OCI-LY1 (cell line): Measurements from ENCODE around the gene RPEL1.

ENCODE experiments used
- CTCF ChIP-seq: fragments of 200-600 bp; sonication (generic), shearing (Covaris generic); IDR thresholded peaks from 2 replicates; pipeline ENCODE4 v1.5.1; 2017; ENCODE audit warnings: mild to moderate bottlenecking, antibody characterized with exemption, low read length, moderate library complexity, mixed read lengths
- EZH2 ChIP-seq: fragments of 200-600 bp; sonication (generic), shearing (Covaris generic); IDR thresholded peaks from 2 replicates; pipeline ENCODE4 v1.8.0; 2017; ENCODE audit warnings: borderline replicate concordance, mixed run types, mild to moderate bottlenecking, antibody characterized with exemption, low read length, moderate library complexity, mixed read lengths

DNA sequence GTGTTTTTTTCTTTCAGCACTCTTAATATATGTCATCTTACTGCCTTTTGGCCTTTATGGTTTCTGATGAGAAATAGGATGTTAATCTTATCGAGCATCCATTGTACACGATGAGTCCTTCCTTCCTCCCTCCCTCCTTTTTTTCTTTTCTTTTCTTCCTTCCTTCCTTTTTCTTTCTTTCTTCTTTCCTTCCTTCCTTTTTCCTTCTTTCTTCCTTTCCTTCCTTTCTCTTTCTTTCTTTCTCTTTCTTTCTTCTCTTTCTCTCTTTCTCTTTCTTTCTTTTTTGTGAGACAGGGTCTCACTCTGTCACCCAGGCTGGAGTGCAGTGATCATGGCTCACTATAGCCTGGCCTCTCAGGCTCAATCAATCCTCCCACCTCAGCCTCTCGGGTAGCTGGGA lies 8.4 kb downstream of the RPEL1 start:
- TF ChIP-seq CTCF, result no peak
- TF ChIP-seq EZH2, result no peak
